GM19035 (cell line): ENCODE data around the gene TRAF3.
"Not testable (repeated sequence)": the region's sequence is repeated elsewhere in the genome, so short reads cannot be mapped to it uniquely, and the experiment has no call there.

Source experiments
- ATAC-seq: cut with Tn5 transposase; IDR thresholded peaks from one replicate; pipeline ENCODE4 v1.9.1; 2021; ENCODE audit not compliant: unreplicated experiment

The TRAF3 gene

DNA sequence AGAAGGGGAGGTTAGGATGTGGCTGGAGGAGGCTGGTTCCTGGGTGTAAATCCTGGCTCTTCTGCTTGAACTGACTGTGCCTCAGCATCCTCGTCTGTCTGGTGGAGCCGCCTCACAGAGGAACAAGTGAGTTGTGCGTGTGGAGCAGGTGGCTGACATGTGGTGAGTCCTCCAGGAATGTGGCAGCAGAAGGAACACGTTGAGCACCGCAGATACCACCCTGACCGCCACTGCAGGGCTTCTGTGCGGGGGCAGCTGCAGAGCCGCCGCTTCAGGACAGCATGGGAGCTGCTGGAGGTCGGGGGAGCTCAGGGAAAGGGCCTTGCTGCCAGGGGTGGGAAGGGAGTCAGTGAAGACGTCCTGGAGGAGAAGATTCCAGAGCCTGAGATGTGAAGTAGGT is 48.9 kb downstream of the TRAF3 start:
- ATAC-seq = no peak

DNA sequence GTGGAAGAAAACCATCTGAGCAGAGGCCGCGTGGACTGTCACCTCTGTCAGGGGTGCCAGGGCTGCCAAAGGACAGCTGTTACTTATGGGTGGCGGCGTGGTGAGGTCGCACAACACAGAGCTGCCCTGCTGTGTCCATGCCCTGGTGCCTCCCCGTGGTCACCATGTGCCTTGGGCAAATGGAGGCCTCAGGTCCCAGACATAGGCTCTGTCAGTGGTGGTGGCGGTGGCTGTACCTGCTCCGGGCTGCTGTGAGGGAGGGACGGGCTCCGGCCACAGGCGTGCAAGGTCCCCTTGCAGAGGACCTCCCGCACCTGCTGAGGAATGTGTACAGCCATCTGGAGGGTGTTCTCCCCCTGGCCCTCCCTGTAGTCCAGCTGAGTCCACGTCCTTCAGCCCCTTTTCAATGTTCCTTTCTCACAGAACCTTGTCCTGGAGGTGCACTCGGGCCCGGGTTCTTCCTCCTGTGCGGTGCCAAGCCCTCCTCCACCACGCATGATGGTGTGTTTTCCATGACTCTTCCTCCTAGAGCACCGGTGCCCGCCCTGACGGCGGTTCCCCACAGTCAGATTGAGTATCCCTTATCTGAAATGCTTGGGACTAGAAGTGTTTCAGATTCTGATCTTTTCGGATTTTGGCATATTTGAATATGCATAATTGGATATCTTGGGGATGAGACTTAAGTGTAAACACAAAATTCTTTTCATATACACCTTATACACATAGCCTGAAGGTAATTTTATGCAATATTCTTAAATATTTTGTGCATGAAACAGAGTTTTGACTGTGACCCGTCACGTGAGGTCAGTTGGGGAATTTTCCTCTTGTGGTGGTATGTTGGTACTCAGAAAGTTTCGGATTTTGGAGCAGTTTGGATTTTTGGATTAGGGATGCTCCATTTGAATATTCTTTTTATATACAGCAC is 49.8 kb downstream of the TRAF3 start:
- ATAC-seq = no peak

DNA sequence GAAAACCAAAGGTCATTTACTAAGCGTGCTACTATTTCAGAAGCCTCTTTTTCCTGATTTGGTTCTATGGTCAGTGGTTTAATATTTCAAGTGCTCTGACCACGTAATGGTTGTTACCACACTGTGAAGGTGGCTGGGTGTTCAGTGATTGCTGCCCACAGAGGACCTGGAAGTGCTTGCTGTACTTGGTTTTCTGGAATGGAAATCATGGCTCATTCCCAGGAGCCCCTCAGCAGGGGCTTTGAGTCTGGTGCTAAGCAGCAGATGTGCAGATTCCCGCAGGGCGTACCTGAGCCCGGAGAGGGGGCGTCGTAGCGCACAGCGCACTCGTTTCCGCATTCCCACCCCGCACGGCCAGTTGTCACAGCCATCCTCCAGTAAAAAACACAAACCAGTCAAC is 50.5 kb downstream of the TRAF3 start:
- ATAC-seq = no peak

DNA sequence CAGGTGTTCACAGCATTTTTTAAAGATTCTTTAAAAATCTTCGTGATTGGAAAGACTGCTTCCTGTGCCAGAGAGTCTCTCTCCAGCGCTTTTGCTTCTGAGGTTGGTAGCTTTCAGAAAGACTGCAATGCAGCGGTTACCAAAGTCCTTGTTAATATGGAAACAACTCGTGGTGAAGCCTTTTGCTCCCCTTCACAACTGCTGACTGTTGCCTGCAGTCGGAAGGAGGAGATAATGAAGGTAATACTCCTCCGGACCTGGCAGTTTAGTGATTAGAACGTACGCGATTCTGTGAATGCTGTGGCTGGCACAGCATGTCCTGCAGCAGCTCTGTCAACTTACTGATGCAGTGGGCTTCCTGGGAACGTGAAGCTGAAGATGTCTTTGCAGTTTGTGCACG is 50.9 kb downstream of the TRAF3 start:
- ATAC-seq = no peak

DNA sequence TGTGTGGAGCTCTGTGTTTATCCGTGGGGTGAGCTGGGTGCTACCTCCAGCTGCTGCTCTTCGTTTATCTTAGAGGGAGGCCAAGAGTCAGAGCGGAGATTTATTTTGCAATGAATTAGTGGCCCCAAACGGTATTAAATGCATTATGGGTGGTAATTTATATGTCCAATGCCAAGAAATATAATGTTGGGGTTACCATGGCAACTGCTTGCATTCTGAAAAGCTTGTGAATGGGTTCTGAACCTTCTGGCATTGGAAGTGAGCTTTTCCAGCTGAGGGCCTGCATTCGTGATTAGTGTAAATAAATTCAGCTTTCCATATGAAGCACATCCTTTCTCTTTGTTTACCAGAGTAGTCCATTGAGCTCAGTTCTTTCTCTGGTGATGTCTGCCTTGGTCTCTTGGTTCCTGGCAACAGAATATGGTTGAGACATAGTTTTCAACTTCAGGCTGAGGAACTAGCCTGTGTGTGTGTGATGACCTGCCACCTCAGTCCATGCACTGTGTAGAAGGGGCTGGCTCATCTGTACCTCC is 51.8 kb downstream of the TRAF3 start:
- no peak for ATAC-seq

DNA sequence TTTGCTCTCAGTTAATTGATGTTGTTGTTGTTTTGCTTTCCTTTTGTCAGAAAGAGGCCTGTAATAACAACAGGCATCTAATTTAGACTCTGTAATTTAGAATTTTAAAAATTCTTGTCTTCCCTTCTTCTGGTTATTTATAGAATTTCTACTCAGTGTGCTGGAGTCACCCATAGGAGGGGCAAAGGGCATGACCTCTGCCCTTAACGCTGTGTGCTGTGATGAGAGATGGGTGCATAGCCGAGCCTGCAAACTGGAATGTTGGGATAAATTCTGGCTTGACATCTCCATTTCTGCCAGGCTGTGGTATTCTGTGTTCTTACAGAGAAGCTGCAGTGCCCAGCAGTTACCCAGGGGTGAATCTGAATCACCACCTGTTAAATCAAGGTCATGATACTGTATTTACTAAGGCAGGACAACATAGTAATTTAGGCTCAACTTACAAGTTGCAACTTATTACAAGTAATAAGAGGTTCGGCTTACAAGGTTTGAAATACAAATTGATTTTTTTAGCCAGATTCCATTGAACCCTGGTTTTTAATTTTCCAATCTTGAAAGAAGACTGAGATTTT is 53.3 kb downstream of the TRAF3 start:
- ATAC-seq = no peak

DNA sequence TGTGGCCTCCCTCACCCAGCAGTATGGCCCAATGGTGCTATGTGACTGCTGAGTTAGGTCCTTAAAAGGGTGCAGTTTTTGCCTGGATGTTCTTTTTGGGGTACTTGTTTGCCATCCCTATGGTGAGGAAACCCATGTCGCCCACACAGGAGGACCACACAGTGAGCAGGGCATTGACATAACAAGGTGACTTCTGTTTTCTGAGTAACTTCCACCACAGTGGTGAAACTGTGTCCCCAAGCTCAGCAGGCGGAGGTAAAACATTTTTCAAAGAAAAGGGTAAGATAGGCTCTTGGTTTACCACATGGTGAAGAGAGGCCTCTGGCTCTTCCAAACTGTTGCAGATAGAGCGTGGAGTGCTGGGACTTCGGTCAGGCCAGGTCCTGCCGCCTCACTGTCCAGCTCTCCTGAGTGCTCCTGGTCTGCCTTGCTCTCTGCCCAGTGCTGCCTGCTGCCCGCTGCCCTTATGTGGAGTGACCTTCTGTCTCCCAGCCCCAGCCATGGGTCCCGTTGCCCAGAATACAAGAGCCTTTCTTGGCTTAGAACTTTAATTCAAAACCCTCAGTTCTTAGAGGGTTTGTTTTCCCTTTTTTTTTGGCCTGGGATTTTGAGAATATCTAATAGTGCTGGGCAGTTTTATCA is 54.0 kb downstream of the TRAF3 start:
- ATAC-seq = no peak

DNA sequence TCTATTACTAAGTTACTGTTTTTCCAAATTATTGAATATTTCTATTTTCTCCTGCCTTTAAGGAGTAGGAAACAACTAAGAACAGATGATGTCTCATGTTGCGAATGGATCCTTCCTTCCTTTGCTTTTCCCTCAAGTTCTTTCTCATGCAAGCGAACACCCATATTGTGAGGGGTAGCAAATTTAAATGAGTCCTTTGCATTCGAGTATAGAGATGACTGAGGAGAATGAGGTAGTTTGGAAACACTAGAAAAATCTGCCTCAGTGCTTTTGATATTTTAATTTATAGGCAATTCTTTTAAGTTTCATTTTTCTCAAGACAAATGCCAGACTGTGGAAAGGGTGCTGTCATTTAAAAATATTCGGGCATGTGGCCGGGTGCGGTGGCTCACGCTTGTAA is 56.1 kb downstream of the TRAF3 start:
- no peak for ATAC-seq

DNA sequence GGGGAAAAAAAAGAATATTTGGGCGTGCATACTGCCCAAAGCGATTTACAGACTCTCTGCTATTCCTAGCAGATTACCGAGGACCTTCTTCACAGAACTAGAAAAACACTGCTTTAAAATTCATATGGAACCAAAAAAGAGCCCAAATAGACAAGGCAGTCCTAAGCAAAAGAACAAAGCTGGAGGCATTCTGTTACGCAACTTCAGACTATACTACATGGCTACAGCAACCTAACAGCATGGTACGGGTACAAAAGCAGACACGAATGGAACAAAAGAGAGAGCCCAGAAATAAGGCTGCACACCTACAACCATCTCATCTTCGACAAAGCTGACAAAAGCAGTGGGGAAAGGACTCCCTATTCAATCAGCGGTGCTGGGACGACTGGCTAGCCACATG is 56.7 kb downstream of the TRAF3 start:
- no peak for ATAC-seq

DNA sequence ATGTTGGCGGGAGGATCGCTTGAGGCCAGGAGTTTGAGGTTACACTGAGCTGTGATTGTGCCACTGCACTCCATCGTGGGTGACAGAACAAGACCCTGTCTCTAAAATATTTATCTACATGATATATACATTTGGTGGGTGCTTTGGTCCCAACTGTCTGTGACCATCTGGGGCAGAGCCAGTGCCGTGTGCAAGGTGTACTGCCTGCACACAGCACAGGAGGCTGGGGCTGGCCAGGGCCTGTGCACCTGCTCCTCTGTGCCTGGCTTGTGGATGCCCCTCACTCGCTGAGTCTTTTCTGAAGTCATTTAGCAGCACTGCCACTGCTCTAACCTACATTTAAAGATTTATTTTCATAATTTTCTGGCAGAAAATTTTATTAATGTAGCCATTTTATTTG is 58.7 kb downstream of the TRAF3 start:
- ATAC-seq = no peak

DNA sequence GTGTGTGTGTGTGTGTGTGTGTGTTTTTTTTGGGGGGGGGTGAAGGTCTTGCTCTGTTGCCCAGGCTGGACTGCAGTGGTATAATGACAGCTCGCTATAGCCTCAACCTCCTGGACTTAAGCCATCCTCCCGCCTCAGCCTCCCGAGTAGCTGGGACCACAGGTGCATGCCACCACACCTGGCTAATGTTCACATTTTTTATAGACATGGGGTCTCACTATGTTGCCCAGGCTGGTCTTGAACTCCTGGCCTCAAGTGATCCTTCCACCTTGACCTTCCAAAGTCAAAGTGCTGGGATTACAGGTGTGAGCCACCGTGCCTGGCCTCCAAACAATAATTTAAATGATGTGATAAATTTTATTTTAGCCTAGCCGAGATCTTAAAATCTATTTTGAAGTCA is 59.9 kb downstream of the TRAF3 start:
- ATAC-seq = not testable (repeated sequence)

DNA sequence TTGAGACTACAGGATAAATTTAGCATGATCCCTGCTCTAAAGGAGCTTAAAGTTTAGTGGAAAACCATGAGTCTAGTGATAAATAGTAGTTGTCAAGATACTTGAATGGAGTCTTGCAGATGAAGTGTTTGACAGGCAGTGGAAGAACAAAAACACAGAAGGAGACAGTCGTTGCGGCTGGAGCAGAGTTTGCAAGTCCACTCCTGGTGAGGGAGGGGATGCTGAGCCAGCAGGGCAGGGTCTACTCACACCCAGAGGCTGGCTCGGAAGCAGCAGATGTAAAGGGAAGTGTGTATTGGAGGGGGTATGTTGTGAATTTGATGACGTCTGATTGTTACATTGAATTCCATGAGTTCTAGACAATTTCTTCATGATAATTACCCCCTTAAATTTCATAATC is 61.3 kb downstream of the TRAF3 start:
- no peak for ATAC-seq

DNA sequence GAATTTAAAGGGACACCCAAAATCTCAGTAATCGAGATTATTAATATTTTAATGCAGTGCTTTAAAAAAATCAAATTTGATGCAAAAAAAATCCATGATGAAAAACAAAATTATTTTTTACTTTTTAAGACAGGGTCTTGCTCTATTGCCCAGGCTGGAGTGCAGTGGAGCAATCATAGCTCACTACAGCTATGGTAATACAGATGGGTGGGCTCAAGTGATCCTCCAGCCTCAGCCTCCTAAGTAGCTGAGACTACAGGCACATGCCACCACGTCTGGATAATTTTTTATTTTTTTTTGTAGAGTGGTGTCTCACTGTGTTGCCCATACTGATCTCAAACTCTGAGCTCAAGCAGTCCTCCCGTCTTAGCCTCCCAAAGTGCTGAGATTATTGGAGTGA is 62.9 kb downstream of the TRAF3 start:
- no peak for ATAC-seq

DNA sequence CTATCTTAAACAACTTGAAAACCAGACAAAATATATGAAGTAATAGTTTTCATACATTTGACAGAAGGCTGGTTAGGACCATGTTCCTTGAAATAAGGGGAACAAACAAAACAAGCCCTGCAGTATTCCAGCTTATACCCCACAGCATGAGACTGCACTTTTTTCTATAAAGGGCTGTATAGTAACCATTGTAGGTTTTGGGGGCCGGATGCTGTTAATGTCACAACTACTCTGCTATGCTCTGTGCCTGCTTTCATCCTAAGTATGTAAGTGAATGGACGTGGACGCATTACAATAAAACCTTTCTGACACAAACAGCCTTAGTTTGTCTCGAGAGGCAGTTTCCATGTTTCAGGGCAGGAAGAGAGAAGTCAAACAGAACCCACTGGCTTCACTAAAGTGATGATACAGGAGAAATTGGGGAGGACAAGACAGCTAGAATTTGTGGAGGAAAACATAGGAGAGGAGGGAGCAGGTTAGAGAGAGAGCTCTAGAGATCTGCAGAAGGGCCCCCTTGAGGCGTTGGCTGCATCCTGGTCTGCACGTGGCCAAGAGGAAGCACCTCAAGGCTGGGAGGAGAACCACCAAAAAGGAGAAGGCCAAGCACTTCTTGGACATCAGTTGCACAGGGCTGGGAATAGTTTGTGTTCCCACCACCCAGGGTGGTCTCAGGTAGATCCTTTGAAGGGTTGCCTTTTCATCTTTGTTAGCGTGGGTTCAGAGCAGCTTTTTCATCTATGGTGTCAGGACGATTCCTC is 63.7 kb downstream of the TRAF3 start:
- no peak for ATAC-seq

DNA sequence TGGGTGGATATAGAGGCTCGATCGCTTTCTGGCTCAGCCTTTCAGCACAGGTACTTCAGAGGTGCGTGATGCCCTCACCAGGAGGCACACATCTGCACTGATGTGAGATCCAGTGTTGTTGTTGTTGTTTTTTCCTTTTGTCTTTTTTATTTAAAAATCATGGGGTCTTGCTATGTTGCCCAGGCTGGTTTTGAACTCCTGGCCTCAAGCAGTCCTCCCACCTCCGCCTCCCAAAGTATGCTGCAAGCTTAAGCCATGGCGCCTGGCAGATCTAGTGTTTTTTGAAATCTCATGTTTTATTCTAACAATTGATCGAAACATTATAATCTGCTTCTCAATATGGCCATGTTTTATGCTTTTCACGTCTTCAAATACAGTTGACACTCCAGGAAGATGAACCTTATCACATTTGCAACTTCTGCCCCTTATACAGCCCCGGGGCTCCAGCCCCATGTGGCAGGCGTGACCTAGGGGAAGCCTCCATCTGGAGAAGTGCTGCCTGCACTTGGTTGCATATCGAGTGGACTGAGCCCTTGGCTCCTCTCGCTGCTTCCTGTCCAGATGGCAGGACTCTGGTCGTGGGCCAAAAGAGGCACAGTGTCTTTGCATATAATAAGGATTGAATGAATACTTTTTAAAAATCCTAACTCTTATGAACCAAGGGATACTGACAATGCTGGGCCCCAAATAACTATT is 71.7 kb downstream of the TRAF3 start:
- ATAC-seq = no peak

DNA sequence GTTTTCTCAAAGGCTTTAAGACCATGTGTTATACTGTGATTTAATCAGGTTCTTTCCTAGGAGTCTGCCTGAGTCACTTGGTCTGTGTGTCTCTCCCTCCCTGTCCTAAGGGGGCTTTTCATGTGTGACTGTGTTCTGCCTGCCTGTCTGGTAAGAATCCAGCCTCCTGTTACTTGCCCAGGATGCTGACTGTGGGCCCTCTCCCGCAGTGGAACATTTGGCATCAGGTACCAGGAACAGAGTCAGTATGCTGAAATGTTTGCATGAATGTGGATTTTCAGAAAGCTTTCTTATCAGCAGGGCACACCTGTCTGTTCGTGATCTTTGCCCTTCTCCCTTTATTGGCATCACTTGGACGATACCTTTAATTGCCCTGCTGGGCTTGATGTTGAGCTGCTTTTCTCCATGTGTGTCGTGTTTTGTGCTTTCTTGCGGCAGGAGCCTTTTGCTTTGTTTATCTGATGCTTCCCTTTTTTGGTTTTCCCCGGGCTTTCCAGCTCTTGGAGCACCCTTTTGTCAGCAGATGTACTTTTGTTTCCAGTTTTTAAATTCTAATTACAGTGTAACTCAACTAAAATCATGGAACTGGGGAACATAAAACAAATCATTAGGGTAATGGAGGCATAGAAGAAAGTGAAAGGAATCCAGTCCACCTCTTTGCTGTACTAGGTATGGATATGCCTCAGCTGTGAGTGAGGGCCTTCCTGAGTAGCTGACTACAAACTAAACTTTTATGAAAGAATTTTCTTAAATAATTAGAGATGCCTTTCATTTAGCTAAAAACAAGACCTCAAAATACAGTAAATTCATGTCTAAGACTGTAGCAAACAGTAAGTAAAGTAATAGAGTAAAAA is 72.5 kb downstream of the TRAF3 start:
- ATAC-seq = no peak

DNA sequence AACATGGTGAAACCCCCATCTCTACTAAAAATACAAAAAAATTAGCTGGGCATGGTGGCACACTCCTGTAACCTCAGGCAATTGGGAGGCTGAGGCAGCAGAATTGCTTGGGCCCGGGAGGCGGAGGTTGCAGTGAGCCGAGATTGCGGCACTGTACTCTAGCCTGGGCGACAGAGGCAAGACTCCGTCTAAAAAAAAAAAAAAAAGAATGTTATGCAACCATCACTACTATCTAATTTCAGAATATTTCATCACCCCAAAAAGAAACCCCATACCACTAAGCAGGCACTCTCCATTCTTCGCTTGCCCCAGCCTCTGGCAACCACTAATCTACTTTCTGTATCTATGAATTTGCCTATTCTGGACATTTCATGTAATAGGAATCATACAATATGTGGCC is 76.4 kb downstream of the TRAF3 start:
- no peak for ATAC-seq

DNA sequence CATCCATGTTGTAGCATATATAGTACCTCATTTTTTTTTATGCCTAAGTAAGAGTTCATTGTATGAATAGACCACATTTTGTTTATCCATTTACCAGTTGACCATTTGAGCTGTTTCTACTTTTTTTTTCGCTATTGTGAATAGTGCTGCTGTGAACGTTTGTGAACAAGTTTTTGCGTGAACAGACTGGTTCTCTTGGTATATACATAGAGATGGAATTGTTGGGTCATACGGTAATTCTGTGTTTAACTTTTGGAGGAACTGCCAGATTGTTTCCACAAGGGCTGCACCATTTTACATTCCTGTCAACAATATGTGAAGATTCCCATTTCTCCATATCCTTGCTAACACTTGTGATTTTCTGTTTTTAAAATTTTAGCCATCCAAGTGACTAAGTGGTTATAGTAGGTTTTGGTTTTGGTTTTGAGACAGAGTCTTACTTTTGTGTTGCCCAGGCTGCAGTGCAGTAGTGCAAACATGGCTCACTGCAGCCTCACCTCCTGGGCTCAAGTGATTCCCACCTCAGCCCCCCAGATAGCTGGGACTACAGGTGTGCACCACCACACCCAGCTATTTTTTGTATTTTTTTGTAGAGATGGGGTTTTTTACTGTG is 76.9 kb downstream of the TRAF3 start:
- ATAC-seq = no peak

DNA sequence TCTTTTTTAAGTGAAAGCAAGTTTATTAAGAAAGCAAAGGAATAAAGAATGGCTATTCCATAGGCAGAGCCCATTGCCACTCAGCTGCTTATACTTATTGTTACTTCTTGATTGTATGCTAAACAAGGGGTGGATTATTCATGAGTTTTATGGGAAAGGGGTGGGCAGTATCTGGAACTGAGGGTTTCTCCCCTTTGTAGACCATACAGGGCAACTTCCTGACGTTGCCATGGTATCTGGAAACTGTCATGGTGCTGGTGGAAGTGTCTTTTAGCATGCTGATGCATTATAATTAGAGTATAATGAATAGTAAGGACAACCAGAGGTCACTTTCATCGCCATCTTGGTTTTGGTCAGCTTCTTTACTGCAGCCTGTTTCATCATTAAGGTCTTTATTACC is 78.9 kb downstream of the TRAF3 start:
- no peak for ATAC-seq
